GM19324 (cell line): ENCODE data around the gene OSTF1.
A peak's percentile ranks its signal among the peaks of the same experiment; 100 is the strongest.

Source experiments
- ATAC-seq: cut with Tn5 transposase; IDR thresholded peaks from one replicate; pipeline ENCODE4 v1.9.1; 2021; ENCODE audit warnings: mild to moderate bottlenecking, moderate library complexity; ENCODE audit not compliant: unreplicated experiment, low FRiP score

Gene OSTF1, protein sequence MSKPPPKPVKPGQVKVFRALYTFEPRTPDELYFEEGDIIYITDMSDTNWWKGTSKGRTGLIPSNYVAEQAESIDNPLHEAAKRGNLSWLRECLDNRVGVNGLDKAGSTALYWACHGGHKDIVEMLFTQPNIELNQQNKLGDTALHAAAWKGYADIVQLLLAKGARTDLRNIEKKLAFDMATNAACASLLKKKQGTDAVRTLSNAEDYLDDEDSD

DNA sequence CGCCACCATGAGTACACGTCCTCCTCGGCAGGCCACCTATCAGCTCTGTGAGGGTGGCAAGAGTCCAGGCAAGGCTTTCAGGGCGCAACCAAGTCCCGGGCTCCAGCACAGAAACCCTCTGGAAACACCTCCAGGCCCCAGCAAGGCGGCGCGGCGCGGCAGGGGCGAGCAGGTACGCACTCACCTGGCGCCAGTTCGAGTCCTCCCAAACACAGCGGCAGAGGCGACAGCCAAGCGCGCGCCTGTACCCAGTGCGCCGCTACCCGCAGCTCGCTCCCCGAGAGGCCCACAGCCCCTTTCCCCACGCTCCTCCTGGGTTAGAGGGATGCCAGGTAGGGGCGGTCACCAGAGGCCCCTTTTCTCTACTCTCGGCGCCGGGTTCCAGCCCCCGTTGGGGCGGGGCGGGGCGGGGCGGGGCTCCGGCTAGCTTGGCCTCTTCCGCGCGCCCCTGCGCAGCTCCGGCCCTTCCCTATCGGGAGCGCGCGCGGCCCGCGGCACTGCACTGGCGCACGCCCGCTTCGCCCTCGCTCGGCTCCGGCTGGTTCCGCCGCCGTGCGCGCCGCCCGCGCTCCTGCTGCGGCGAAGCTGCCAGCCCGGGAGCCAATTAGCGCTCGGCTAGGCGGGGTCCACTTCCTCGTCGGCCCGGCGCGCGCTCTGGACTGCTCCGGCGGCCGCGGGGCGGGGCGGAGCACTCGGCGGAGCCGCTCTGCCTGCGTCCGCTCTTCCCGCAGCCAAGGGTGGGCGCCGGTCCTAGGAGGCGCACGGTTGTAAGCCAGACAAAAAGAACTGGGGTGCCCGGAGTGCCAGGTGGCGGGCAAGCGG, at the start of gene OSTF1, which contains the start of gene NMRK1:
TSS of gene OSTF1 (plus strand) at position 691 of the 822 bp plus-strand sequence. CDS start 179 bp downstream, outside the sequence.
TSS of gene NMRK1 (minus strand) at position 332 of the 822 bp plus-strand sequence. CDS start 5,040 bp downstream, outside the sequence.
- ATAC-seq = peak; percentile 93

DNA sequence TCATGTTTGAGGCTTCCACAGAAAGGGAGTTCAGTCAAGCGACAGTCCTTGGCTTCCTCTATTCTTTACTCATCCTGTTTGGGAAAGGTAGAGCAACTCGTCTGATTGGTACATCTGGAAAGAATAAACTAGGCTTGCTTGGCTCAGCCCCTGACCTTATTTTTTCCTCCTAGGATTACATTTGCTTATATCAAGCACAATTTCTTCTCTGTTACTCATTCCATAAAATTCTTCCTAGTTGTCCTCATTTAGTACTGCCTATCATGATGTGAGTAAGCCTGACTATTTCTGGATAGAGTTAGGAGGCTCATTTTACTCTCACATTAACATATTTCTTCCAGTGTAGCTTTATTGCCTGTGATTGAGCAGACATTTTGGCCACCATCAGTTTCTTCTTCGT, 49.3 kb upstream of the OSTF1 start:
- no peak for ATAC-seq

DNA sequence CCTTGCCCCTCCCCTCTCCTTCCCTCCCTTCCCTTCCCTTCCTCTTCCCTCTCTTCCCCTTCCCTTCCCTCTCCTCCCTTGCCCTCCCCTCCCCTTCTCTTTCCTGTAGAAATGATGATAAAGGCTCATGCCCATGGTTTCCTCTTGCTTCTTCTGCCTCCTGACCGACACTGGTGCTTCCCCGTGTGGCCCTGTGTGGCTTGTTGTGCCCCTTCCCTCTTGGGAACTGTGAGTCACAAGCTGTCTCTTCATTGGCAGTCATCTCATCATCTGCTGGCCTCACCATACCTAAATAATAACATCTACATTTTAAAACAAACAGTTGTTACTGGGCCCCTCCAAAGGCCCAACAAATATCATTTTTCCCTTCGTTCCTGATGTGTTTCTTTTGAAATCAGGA, 48.5 kb upstream of the OSTF1 start:
- ATAC-seq = no peak

DNA sequence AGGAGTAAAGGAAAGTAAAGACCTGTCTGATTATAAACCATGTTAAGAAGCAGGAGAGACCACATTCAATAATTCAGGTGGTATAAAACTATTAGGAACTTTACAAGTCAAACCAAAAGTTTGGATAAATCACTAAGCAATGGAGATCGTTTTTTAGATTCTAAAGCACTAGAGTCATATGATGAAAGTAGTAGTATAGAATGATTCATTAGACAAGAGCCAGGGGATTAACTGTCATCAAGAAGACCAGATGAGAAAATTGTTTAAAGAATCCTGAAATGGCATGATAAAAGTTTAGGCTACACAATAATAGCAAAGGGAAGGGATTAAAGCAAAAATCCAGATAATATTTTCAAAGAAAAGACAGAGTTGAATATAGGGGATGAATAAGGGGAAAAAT, 47.3 kb upstream of the OSTF1 start:
- no peak for ATAC-seq

DNA sequence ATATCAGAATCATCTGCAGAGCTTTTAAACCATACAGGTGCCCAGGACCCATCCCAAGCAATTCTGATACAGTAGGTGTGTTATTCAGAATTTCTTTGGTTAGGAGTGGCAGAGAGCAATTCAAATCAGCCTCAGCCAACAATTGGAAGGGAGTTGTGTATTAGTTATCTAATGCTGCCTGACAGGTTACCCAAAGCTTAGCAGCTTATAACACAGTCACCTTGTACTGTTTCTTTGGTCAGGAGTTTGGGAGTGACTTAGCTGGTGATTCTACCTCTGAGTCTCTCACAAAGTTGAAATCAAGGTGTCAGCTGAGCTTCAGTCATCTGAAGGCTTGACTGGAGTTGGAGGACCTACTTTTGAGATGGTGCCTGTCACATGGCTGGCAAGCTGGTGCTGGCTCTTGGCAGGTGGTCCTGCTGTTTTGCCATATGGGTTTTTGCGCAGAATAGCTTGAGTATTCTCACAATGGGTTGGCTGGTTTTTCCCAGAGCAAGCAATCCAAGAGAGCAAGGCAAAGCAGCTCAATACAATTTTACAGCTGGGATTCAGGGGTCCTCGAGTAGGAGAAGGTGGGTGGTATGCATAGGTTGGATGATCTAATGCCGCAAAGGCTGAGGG, 41.5 kb upstream of the OSTF1 start:
- ATAC-seq = no peak

DNA sequence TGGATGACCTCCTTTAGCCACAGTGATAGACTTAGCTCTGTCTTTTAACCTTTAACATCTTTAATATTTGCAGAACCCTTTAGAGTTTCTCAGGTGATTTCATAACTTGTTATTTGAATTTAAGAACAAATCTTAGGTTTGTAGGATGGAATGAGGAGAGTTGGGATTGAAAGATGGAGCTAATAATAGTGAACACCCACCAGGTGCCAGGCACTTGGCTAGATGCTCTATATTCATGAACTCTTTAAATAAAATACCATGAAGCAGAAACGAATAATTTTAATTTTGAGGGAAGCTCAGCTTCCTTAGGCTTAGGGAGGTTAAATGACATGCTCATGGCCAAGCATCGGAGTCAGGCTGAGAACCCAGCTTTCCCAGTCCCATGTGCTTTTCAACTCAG, 40.8 kb upstream of the OSTF1 start:
- no peak for ATAC-seq

DNA sequence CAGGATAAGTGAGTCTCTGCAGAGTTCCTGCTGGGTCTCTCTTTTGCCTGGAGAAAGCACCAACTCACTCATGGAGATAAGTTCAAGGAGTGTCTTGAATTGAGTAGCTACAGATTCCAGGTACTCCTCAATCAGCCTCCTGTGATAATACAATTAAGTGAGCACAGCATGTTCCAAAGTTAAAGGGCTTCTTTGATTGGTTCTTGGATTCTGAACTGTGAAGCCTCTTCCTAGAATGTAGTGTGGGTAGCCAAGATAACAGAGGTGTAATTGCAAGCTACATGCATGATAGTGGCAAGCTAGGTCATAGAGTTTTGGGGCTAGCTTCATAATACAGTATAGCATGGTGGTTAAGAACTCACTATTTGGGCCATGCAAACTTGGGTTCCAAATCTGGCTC, 37.0 kb upstream of the OSTF1 start:
- no peak for ATAC-seq

DNA sequence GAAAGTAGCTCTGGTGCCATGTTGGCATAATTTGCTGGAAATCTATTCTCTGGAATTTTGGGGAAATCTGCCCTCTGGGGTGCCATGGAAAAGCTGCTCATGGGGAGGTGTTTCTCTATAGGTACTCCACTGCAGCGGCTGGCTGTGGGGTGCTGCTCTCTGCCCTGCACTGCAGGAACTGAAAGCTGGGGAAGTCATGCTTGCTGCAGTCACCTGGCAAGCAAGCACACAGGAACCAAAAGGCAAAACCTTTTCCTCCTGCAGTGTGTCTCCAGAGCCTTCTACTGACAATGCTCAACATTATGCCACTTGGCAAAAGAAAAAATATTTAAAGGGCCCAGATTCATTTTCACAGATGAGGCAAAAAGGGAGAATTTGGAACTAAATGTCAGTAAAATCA, 34.4 kb upstream of the OSTF1 start:
- ATAC-seq = peak; percentile 96

DNA sequence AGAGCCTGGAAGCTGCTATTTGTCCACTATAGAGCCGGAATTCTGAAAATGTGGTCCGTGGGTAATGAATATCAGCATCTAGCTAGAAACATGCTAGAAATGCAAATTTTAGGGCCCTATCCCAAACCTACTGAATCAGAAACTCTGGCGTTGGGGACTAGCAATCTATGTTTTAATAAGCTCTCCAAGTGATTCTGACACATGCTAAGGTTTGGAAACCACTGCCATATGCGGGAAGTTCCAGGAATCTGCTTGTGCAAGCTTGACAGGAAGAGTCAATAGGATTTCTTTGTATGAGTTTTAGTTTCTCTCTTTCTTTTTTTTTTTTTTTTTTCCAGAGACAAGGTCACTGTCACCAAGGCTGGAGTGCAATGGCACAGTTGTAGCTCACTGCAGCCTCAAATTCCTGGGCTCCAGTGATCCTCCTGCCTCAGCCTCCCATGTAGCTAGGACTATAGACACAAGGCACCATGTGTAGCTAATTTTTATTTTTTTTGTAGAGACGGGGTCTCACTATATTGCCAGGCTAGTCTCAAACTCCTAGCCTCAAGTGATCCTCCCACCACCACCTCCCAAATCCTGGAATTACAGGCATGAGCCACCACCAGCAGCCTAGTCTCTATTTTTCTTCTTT, 33.8 kb upstream of the OSTF1 start:
- no peak for ATAC-seq

DNA sequence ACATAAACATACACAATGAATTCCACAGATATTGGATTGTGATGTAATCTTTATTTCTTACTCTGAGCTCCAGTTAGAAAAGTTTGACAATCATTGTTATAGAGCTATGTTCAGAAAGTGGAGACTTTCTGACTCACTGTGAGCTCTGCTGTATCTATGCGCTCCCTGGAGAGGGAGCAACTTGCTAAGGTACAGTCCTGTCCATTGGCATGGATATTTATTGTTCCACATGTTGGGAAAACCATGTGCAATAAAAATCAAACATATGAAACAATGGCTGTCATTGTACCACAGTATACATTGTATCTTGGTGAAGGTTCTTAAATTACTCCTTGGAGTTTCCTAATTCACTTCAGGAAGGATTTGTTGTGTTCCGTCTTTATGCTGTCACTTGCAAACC, 27.1 kb upstream of the OSTF1 start:
- ATAC-seq = no peak

DNA sequence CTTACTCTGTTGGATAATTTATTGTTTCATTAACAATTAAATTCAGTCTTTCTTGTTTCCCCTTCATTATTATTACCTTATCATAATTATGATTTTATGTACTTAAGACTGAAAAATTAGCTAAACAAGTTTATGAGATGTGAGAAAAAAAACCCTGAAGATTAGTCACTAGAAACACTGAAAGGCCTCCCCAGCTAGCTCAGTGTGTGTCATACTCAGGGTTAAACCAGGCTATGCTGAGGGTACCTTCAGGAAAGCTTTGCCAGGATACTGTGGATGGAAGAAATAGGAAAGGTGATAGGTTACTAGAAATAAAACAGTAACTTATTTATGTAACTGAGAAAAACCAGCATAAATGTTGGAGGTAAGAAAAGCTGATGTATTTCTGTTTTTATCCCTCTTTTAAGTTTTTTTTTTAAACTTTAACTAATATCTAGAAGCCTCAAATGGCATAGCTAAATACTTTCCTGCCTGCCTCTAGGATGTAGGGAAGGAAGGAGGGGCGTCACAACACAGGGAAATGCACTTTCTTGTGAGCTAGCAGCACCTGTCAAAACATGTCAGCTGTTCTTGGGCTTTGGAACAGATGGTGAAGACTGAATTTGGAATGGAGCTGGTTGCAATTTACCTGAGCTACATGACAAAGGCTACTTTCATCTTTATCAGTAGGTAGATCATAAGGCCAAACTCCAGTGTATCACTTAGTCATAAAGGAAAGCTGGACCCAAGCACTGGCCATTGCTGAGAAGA, 24.6 kb upstream of the OSTF1 start:
- ATAC-seq = no peak

DNA sequence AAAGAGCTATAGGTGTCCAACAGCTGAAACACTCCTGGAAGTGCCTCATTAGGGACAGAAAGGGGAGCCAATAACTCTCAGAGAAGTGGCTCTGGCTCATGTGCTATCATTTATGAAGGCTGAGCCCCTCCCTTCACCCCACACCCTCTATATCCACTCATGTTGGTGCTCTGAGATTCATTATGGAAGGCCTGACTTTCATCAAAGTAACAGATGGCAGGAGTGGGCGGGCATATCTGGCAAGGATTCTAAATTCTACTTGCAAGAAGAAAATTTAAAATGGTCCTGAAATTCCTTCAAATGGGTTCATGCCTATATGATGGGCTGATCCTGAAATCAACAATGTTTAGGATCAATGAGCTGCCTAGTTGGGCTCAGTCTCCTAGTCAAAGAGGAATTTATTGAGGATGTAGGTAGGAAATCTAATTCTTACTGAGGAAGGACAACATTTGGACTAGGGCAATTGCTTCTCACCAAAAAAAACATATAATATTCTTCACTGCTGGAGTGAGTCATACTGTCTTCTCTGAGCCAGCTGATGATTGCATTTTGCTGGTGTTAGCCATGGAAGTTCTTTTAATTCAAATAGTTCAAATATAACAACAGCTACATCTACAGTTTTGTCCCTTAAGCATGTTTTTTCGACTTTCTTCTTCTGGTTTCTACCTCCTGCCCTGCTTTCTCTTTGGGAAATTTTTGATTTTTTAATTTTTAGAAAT, 23.8 kb upstream of the OSTF1 start:
- ATAC-seq = no peak

DNA sequence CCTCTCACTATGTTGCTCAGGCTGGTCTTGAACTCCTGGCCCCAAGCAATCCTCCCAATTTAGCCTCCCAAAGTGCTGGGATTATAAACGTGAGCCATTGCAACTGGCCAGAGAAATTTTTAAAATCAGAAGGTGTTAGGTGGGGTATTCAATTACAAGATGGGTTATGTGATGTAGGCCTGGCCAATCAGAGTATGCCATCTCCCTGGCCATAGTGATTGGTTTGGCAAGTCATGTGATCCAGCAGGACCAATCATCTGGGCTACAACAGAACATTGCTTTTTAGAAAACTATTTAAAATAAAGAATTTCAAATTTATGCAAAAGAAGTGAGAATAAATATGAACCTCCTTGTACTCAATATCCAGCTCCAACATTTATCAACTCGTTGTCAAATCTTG, 22.8 kb upstream of the OSTF1 start:
- no peak for ATAC-seq

DNA sequence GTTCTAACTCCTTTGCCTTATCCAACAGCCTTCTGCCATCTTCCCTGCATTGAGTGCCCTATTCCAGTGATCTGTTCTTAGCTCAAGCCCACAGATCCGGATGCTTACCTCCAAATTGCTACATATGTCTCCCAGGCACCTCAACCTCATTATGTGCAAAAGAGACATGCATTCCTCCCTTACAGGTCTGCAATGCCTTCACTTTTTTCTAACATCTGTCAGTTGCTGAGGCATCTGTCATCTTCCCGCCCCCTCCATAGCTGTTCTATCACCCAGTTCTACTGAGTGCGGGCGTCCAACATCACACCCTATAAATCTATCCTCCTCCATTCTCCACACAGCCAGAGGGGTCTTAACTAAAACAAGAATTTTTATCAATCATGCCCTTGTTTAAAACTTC, 20.4 kb upstream of the OSTF1 start:
- no peak for ATAC-seq

DNA sequence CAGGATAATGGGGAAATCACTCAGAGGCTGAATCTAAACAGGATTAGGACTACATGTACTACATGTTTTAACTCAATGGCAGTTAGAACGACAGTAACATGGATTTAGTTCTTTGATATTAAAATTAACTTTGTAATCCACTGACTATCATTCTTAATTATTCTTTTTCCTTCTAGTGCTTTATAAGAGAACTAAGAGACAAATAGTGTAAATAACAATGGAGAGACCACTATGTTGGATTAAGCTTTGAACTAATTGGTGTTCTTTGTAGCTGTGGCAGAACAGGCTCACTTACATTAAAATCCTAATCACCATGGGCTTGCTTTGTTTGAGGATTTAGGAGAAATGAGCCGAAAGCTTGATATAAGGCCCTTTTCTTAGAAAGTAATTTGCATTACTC, 19.1 kb upstream of the OSTF1 start:
- no peak for ATAC-seq

DNA sequence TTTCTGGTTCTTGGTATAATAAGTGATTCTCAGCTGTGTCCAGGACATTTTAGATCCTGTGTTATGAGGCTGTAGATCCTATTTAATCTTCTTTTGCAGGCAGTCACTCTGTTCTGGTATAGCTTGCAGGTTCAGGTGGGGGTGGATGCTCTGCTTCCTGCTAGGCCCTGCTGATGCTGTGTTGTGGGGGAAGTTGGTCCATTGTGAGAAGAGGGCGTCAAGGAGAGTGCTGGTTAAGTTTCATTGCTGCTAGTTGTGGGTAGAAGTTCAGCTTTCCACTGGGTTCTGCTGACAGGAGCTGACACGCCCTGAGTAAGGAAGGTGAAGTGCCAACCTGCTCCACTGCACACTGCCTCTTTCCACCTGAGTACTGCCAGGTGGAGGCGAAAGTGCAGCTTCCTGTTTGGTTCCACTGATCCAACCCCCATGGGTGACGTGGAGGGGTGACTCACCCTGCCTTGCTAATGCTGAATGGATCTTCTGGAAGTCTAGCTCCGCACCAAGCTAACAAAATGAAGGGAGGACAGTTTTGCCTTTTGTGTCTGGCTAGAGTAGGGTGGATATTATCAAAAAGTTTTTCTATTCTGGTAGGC, 16.7 kb upstream of the OSTF1 start:
- ATAC-seq = no peak

DNA sequence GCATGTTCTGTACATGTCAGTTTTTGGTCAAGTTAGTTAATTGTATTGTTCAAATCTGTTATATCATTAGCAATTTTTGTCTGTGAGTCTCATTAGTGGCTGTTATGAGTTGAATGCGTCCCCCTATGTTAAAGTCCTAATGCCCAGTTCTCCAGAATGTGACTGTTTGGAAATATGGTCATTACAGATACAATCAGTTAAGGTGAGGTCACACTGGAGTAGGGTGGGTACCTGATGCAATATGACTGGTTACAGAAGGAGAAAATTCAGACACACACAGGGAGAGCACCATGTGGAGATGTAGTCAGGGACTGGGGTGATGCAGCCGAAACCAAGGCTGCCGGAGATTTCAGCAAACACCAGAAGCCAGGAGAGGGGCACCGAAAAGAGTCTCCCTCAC, 15.4 kb upstream of the OSTF1 start:
- ATAC-seq = no peak

DNA sequence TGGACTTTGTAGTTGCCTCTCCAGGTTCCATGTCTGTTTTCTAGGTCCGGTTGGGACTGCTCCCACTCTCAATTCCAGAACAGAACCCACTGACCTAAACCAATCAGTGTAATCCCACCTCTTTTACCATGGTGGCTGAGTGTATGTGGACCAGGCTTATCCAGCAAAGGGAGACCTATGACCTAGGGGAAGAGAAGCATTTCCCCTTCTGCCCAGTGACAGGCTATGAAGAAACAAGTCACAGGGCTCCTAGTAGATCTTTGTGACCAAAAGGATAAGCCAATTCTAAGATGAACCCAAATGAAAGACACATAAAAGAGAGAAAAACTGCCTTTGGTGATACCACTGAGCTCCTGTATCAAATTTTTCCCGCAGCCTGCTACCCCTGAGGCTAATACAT, 6.7 kb upstream of the OSTF1 start:
- no peak for ATAC-seq

DNA sequence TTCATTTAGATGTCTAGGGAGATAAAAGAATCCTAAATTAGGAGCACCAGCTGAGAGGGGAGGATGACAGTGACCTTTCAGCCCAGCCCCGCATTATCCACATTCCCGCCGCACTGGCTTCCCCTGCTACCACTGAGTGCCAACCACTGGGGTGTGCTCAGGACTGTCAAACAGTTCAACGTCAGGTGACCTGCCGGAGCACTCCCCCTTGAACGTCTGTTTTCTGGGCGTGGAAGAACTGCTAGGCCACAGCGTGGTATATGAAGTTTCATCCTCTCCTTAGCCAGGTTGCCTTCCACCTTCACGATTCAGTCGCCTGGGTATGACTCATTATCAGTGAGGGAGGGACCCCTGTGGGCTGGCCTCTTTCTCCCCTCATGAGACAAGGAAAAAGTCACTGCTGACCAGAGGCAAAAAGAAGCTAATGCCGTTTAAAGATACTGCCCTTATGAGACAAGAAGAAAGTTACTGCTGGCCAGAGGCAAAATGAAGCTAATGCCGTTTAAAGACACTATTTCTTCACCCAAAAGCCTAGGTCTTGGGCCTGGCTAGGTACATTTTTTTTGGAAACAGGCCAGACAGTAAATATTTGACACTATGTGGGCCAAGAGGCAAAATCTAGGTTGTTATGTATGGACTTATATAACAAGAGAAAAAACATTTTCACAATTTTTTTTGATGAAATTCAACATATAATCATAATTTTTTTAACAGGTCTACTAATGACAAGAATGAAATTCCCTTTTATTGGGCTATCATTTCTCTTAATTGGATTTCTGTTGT, 4.9 kb upstream of the OSTF1 start:
- ATAC-seq = no peak
